SU-DHL-6 (cell line): ENCODE measurements around the gene CTPS2.

Experiments
- H2AFZ ChIP-seq: fragments of 200-600 bp; sonication (generic); 2 replicates; pipeline ENCODE4 v1.6.1; 2014; ENCODE audit warnings: low read depth, mild to moderate bottlenecking, moderate library complexity, mixed read lengths, antibody characterized with exemption, low read length; ENCODE audit not compliant: severe bottlenecking
- H3F3A ChIP-seq: fragments of 200-600 bp; shearing (Covaris generic); 2 replicates; pipeline ENCODE4 v1.6.0; 2016; ENCODE audit warnings: antibody characterized with exemption, mild to moderate bottlenecking; ENCODE audit not compliant: insufficient read depth
- H3K27ac ChIP-seq: fragments of 200-600 bp; sonication (generic); 2 replicates; pipeline ENCODE4 v1.5.1; 2016; ENCODE audit warnings: low read depth, mild to moderate bottlenecking, low read length, moderate library complexity, mixed read lengths
- H3K27me3 ChIP-seq: fragments of 200-600 bp; sonication (generic), shearing (Covaris generic); 2 replicates; pipeline ENCODE4 v1.6.0; 2014; ENCODE audit warnings: mild to moderate bottlenecking, low read length
- H3K36me3 ChIP-seq: fragments of 200-600 bp; sonication (generic); 2 replicates; pipeline ENCODE4 v1.6.1; 2014; ENCODE audit warnings: mild to moderate bottlenecking, low read length, mixed read lengths
- H3K4me2 ChIP-seq: fragments of 300-600, 200-600 bp; shearing (Covaris generic), sonication (generic); 2 replicates; pipeline ENCODE4 v1.6.0; 2014; ENCODE audit warnings: low read length, low read depth, mild to moderate bottlenecking; ENCODE audit not compliant: poor library complexity, severe bottlenecking
- H3K4me3 ChIP-seq: fragments of 200-600 bp; sonication (generic); 2 replicates; pipeline ENCODE4 v1.5.1; 2014; ENCODE audit warnings: antibody characterized with exemption, low read length, mild to moderate bottlenecking, mixed read lengths; ENCODE audit not compliant: insufficient read depth, poor library complexity, severe bottlenecking
- H3K79me2 ChIP-seq: fragments of 200-600 bp; sonication (generic); 2 replicates; pipeline ENCODE4 v1.6.1; 2014; ENCODE audit warnings: mild to moderate bottlenecking, low read length, moderate library complexity; ENCODE audit not compliant: insufficient read depth
- H3K9ac ChIP-seq: fragments of 200-600 bp; sonication (generic); 2 replicates; pipeline ENCODE4 v1.7.0; 2014; ENCODE audit warnings: mild to moderate bottlenecking, low read length
- H3K9me2 ChIP-seq: fragments of 200-600 bp; sonication (generic); replicated peaks from 2 replicates; pipeline ENCODE4 v1.6.1; 2014; ENCODE audit warnings: low read length; ENCODE audit not compliant: insufficient read depth
- H3K9me3 ChIP-seq: fragments of 200-600 bp; sonication (generic); 2 replicates; pipeline ENCODE4 v1.6.1; 2014; ENCODE audit warnings: low read length, mixed read lengths; ENCODE audit not compliant: insufficient read depth
- H4K20me1 ChIP-seq: fragments of 200-600 bp; sonication (generic); 2 replicates; pipeline ENCODE4 v1.6.1; 2014; ENCODE audit warnings: low read depth, mild to moderate bottlenecking, antibody characterized with exemption, low read length, moderate library complexity, mixed read lengths
- EZH2phosphoT487 ChIP-seq: fragments of 200-600 bp; sonication (generic), shearing (Covaris generic); conservative IDR thresholded peaks from 2 replicates; pipeline ENCODE4 v1.6.1; 2018; ENCODE audit warnings: mild to moderate bottlenecking, antibody characterized with exemption, low read length, moderate library complexity, mixed read lengths
- TF ChIP-seq, protein P1 (sequence below): fragments of 200-600 bp; sonication (generic); IDR thresholded peaks from one replicate; pipeline ENCODE4 v1.5.1; 2017; ENCODE audit warnings: antibody characterized with exemption, mild to moderate bottlenecking, low read length, moderate library complexity; ENCODE audit not compliant: insufficient read depth, poor library complexity, severe bottlenecking

CTPS2 gene

DNA sequence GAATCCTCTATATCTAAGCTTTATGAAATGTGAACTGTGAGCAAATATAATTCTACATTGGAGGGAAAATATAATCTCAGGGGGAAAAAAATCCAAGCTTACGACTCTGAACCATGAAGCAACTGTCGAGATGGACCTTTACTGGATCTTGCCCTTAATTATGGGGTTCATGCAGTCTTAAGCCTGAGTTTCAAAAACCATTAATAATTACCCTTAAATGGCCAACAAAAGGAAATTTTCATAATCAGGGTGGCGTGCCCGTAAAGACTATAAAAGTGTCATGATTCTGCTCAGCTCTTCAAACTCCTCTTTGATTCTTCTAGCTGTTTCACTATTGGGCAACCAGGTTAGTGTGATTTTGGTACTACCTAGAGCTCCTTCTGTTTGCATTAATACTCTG is 62.6 kb downstream of the CTPS2 start, which contains the start of gene S100G:
TSS of gene S100G (plus strand) at position 301 of the 400 bp plus-strand sequence. CDS start 849 bp downstream, outside the sequence.
- Histone ChIP-seq H3K27ac (no peak within 1 kb of the TSS), H3K9ac (no peak within 1 kb of the TSS), H3K79me2 (no peaks in the 10 kb centered on the region), H3K4me3 (no peak within 1 kb of the TSS), H3K27me3 (no peaks in the 10 kb centered on the region), H3K9me2 (no peaks in the 10 kb centered on the region), H3K36me3 (no peaks in the 10 kb centered on the region), H3K9me3 (no peaks in the 10 kb centered on the region), H3F3A (no peaks in the 10 kb centered on the region), H3K4me2 (no peak within 1 kb of the TSS), H2AFZ (no peak within 1 kb of the TSS), H4K20me1 (no peaks in the 10 kb centered on the region)
- TF ChIP-seq, protein P1, sequence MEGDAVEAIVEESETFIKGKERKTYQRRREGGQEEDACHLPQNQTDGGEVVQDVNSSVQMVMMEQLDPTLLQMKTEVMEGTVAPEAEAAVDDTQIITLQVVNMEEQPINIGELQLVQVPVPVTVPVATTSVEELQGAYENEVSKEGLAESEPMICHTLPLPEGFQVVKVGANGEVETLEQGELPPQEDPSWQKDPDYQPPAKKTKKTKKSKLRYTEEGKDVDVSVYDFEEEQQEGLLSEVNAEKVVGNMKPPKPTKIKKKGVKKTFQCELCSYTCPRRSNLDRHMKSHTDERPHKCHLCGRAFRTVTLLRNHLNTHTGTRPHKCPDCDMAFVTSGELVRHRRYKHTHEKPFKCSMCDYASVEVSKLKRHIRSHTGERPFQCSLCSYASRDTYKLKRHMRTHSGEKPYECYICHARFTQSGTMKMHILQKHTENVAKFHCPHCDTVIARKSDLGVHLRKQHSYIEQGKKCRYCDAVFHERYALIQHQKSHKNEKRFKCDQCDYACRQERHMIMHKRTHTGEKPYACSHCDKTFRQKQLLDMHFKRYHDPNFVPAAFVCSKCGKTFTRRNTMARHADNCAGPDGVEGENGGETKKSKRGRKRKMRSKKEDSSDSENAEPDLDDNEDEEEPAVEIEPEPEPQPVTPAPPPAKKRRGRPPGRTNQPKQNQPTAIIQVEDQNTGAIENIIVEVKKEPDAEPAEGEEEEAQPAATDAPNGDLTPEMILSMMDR = no peak
- no peak for TF ChIP-seq EZH2phosphoT487

- no peak overlapping the region for H3K27ac ChIP-seq
- no peaks in the 10 kb centered on the region for H3K36me3 ChIP-seq
- no peak overlapping the region for H2AFZ ChIP-seq
- TF ChIP-seq, protein P1 = no peak
- no peak for TF ChIP-seq EZH2phosphoT487
- H3K9me2 ChIP-seq = no peaks in the 10 kb centered on the region
- H3K9me3 ChIP-seq = no peaks in the 10 kb centered on the region
- no peaks in the 10 kb centered on the region for H3K79me2 ChIP-seq
- no peaks in the 10 kb centered on the region for H4K20me1 ChIP-seq
- H3F3A ChIP-seq = no peaks in the 10 kb centered on the region
- H3K9ac ChIP-seq = no peak overlapping the region
- no peak overlapping the region for H3K4me2 ChIP-seq
- H3K27me3 ChIP-seq = no peaks in the 10 kb centered on the region
- no peak overlapping the region for H3K4me3 ChIP-seq
Observed at GRCh38 chrX:16646366-16647138, 65.9 kb downstream of the CTPS2 start.

GRCh38 chrX:16643176-16643575 is 69.3 kb downstream of the CTPS2 start:
- Histone ChIP-seq H3K36me3 (no peaks in the 10 kb centered on the region), H4K20me1 (no peaks in the 10 kb centered on the region), H3F3A (no peaks in the 10 kb centered on the region), H2AFZ (no peak overlapping the region), H3K79me2 (no peaks in the 10 kb centered on the region), H3K4me3 (no peak overlapping the region), H3K27ac (no peak overlapping the region), H3K9me3 (no peaks in the 10 kb centered on the region), H3K9me2 (no peaks in the 10 kb centered on the region), H3K9ac (no peak overlapping the region), H3K4me2 (no peak overlapping the region), H3K27me3 (no peaks in the 10 kb centered on the region)
- TF ChIP-seq EZH2phosphoT487 = no peak
- TF ChIP-seq, protein P1 = no peak
